NT2/D1 (cell line): ENCODE results near the gene AKAP6.

Source experiments
- DNase-seq: peaks from one replicate; pipeline ENCODE4 v3.0.0-alpha.2; 2011; ENCODE audit warnings: low read depth, low spot score
- H3K27me3 ChIP-seq: 2 replicates; pipeline ENCODE4 v1.6.0; 2011; ENCODE audit warnings: mild to moderate bottlenecking; ENCODE audit not compliant: insufficient read length, insufficient read depth
- H3K36me3 ChIP-seq: 2 replicates; pipeline ENCODE4 v1.6.1; 2011; ENCODE audit warnings: mild to moderate bottlenecking, low read length, mixed read lengths; ENCODE audit not compliant: insufficient read depth, insufficient read length
- H3K4me1 ChIP-seq: 2 replicates; pipeline ENCODE4 v1.5.1; 2011; ENCODE audit not compliant: insufficient read depth, insufficient read length
- H3K4me3 ChIP-seq: 2 replicates; pipeline ENCODE4 v1.5.1; 2011; ENCODE audit warnings: low read depth; ENCODE audit not compliant: insufficient read length
- H3K9ac ChIP-seq: 2 replicates; pipeline ENCODE4 v1.6.0; 2011; ENCODE audit warnings: low read depth; ENCODE audit not compliant: insufficient read length
- H3K9me3 ChIP-seq: 2 replicates; pipeline ENCODE4 v1.5.1; 2011; ENCODE audit warnings: mild to moderate bottlenecking, low read length; ENCODE audit not compliant: insufficient read depth
- SUZ12 ChIP-seq: IDR thresholded peaks from 2 replicates; pipeline ENCODE4 v1.6.1; 2011; ENCODE audit not compliant: insufficient read length, insufficient read depth; ENCODE audit errors: extremely low read depth
- YY1 ChIP-seq: IDR thresholded peaks from 2 replicates; pipeline ENCODE4 v1.6.1; 2011; ENCODE audit not compliant: insufficient read length, insufficient read depth
- ZNF274 ChIP-seq: IDR thresholded peaks from 2 replicates; pipeline ENCODE4 v1.6.1; 2011; ENCODE audit warnings: mild to moderate bottlenecking, low read depth, low read length

The AKAP6 gene

DNA sequence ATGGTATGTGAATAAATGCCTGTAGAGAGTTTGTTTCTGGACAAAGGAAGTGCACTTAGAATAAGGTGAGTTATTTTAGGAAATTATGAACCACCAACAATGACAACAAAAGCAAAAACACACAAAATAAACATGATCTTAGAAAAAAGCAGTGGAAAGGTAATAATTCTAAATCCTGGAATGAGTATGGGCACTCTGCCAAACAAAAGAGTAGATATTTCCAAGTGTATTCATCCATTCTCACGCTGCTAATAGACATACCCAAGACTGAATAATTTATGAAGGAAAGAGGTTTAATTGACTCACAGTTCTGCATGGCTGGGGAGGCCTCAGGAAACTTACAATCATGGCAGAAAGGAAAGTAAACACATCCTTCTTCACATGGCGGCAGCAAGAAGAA is 340.3 kb downstream of the AKAP6 start:
- Histone ChIP-seq H3K9me3 (no peaks in the 10 kb centered on the region), H3K9ac (no peak overlapping the region), H3K4me1 (no peaks in the 10 kb centered on the region), H3K4me3 (no peak overlapping the region), H3K36me3 (no peaks in the 10 kb centered on the region), H3K27me3 (no peaks in the 10 kb centered on the region)
- no peak for DNase-seq
- TF ChIP-seq YY1 (no peak), SUZ12 (no peak), ZNF274 (no peak)

DNA sequence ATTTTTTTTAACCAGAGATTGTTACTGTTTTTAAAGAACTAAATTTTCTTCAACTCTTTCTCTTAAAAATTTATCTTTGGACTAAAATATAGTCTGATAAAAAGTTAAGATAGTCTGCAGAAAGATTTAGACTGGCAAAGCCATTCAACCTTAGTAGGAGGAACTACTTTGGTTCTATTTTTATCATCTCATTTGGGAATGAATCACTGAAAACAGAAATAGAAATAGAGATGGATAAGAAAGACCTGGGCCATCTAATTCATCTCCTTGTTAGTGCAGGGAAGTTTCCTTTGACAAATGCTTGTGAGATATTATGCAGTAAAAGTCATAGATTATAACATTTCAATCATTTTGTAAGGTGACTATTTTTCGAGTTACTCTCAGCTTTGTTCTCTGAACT is 346.3 kb downstream of the AKAP6 start:
- DNase-seq, result no peak

DNA sequence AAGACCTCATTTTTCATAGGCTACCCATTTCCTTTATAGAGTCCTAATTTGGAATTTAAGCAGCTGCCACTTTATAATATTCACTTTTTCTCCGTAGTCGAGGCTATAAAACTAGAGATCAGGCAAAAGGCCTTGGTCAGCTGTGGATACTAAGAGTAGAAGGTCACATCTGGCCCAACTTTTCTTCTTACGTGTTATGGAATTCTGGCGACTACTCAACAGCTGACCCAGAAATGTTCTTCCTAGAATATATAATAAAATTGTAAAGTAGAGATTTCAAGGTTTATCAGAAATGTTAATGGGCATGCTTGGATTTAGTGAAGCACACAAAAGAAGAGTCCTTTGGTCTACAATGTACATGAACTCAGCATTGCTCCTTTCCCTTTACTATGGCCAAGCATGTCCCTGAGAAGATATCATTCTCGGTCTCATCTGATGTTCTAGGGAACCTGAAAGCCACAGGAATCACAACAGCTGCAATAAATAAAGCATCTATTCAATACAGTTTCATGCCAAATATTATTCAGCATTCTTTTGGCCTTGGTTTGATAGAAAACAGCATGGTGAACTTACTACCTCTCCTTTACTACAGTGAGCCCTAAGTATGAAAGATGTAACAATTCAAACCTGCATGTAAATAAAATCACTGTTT is 348.2 kb downstream of the AKAP6 start:
- TF ChIP-seq ZNF274 (no peak), SUZ12 (no peak), YY1 (no peak)

More for the DNA sequence above, 346.3 kb downstream of the AKAP6 start:
- Histone ChIP-seq H3K4me3 (no peak overlapping the region), H3K9me3 (no peaks in the 10 kb centered on the region), H3K27me3 (no peaks in the 10 kb centered on the region), H3K4me1 (no peaks in the 10 kb centered on the region), H3K9ac (no peak overlapping the region), H3K36me3 (no peaks in the 10 kb centered on the region)
- TF ChIP-seq ZNF274 (no peak), SUZ12 (no peak), YY1 (no peak)

GRCh38 chr14:32678088-32678487 is 349.0 kb downstream of the AKAP6 start:
- Histone ChIP-seq H3K27me3 (no peaks in the 10 kb centered on the region), H3K9ac (no peak overlapping the region), H3K9me3 (no peaks in the 10 kb centered on the region), H3K4me3 (no peak overlapping the region), H3K36me3 (no peaks in the 10 kb centered on the region), H3K4me1 (no peaks in the 10 kb centered on the region)
- DNase-seq, result no peak
- TF ChIP-seq ZNF274 (no peak), SUZ12 (no peak), YY1 (no peak)

More for the DNA sequence above, 348.2 kb downstream of the AKAP6 start:
- Histone ChIP-seq H3K9ac (no peak overlapping the region), H3K27me3 (no peaks in the 10 kb centered on the region), H3K9me3 (no peaks in the 10 kb centered on the region), H3K36me3 (no peaks in the 10 kb centered on the region), H3K4me3 (no peak overlapping the region), H3K4me1 (no peaks in the 10 kb centered on the region)
- DNase-seq, result no peak

DNA sequence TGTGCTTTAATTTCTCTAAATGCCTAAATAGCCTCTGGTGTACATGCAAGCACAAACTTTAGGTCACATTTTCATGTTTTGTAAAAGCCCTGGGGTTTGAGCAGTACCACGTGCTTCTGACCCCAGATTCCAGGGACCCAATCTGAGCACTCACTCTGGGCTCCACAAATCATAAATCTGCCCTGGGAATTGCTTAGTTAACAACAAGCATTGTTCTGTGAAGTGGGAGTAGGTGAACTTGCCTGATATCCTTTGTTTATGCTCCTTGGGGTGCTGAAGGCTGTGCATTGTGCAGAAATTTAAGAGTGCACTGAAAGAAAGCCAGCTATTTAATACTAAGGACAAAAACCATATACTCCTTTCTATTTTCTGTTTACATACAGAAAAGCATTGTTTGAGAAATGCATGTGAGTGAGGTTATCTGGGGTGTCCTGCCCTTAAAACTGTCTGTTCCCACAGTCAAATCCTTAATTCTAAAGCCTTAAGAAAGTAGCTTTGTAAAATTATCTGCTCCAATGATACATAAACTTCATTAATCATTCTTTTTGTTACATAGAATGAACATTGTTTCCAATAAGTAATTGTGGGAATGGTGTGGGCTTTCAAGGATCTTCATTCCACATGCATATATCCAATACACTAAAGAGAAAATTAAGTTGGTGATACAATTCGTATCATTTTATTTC is 351.0 kb downstream of the AKAP6 start:
- Histone ChIP-seq H3K9me3 (no peaks in the 10 kb centered on the region), H3K9ac (no peak overlapping the region), H3K27me3 (no peaks in the 10 kb centered on the region), H3K36me3 (no peaks in the 10 kb centered on the region), H3K4me1 (no peaks in the 10 kb centered on the region), H3K4me3 (no peak overlapping the region)
- TF ChIP-seq SUZ12, result no peak
- no peak for TF ChIP-seq ZNF274
- no peak for TF ChIP-seq YY1
- no peak for DNase-seq

DNA sequence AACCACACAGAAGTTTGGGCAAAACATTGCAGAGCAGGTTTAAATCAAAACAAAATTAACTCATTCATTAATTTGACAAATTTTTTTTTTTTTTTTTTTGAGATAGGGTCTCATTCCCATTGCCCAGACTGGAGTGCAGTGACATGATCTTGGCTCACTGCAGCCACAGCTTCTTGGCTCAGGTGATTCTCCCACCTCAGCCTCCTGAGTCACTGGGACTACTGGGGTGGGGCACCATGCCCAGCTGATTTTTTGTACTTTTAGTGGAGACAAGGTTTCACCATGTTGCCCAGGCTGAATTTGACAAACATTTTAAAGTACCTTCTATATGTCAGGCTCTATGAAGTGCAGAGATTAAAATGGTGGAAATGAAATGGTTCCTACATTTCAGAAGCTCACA is 352.5 kb downstream of the AKAP6 start:
- Histone ChIP-seq H3K4me1 (no peaks in the 10 kb centered on the region), H3K9me3 (no peaks in the 10 kb centered on the region)
- TF ChIP-seq SUZ12, result no peak
- TF ChIP-seq YY1, result no peak
- TF ChIP-seq ZNF274, result no peak

GRCh38 chr14:32682214-32682613 is 353.1 kb downstream of the AKAP6 start:
- DNase-seq, result no peak
- Histone ChIP-seq H3K9ac (no peak overlapping the region), H3K36me3 (no peaks in the 10 kb centered on the region), H3K4me1 (no peaks in the 10 kb centered on the region), H3K27me3 (no peaks in the 10 kb centered on the region), H3K4me3 (no peak overlapping the region), H3K9me3 (no peaks in the 10 kb centered on the region)
- no peak for TF ChIP-seq SUZ12
- TF ChIP-seq ZNF274, result no peak

More for the DNA sequence above, 352.5 kb downstream of the AKAP6 start:
- Histone ChIP-seq H3K36me3 (no peaks in the 10 kb centered on the region), H3K27me3 (no peaks in the 10 kb centered on the region), H3K4me3 (no peak overlapping the region), H3K9ac (no peak overlapping the region)
- DNase-seq, result no peak
